K562 (cell line): ENCODE measurements around the gene PLD3. TPM values are rescaled to one million over a fixed set of nuclear protein-coding genes. Genes with fewer than 3 reads are reported as not detected.

Experiments used
- ATAC-seq: fragments of 200-7000 bp; cut with Tn5 transposase; 3 replicates; pipeline ENCODE4 v1.9.1; 2020; ENCODE audit warnings: moderate library complexity
- BruUV-seq: library from RNA; stranded (reverse); fragments of 400-500 nt; replicated peaks from 2 replicates; lab custom pipeline; 2021; lab: Mats Ljungman, UMichigan
- CTCF ChIA-PET: fragments of 300-600 bp; formaldehyde crosslinking; extraction: SDS; loops from one replicate; lab custom pipeline; 2021; ENCODE audit warnings: low intra/inter-chr PET ratio; lab: Yijun Ruan, JAX
- POLR2A ChIA-PET: fragments of 300-600, 350-650 bp; sonication (Branson Sonifier 250); formaldehyde crosslinking; extraction: SDS; loops from one replicate; lab custom pipeline; 2021; ENCODE audit warnings: antibody characterized with exemption, inconsistent platforms; lab: Yijun Ruan, JAX
- DNase-seq, 4 experiments: peaks; one replicate each; pipeline versions ENCODE4 v3.0.0 to v3.0.0-alpha.2; 2011 to 2018; ENCODE audit warnings: low spot score in 3 of 4, mixed read lengths in 3 of 4; ENCODE audit errors: extremely low read depth in 1 of 4
- FAIRE-seq: peaks from 2 replicates; lab custom pipeline; 2011; peaks lifted over from hg19 to GRCh38; lab: Jason Lieb, UNC
- H2AFZ ChIP-seq: 2 replicates; pipeline ENCODE4 v1.6.0; 2011; ENCODE audit warnings: low read depth, low read length, control low read depth, inconsistent platforms
- H3K27ac ChIP-seq: fragments of 200-600 bp; 3 replicates; pipeline ENCODE4 v1.8.0; 2011; ENCODE audit warnings: low read depth, mild to moderate bottlenecking, control low read depth, inconsistent platforms, low read length, moderate library complexity, mixed read lengths; ENCODE audit errors: extremely low read depth
- H3K27me3 ChIP-seq, 2 experiments: fragments of 300-600 bp in 1 of 2; 2 replicates in 1 of 2; 3 replicates in 1 of 2; pipeline versions ENCODE4 v1.6.0 to v1.8.0; 2011; ENCODE audit warnings: inconsistent platforms in 2 of 2, low read length in 2 of 2, mild to moderate bottlenecking in 1 of 2, mixed read lengths in 1 of 2, moderate library complexity in 1 of 2; ENCODE audit not compliant: control insufficient read depth in 2 of 2, insufficient read depth in 2 of 2
- H3K36me3 ChIP-seq: fragments of 300-600 bp; 3 replicates; pipeline ENCODE4 v1.8.0; 2011; ENCODE audit warnings: mild to moderate bottlenecking, low read length, inconsistent platforms; ENCODE audit not compliant: control insufficient read depth, insufficient read depth
- H3K4me1 ChIP-seq, 2 experiments: fragments of 200-600 bp in 1 of 2; replicated peaks in 1 of 2; 2 replicates in 1 of 2; 3 replicates in 1 of 2; pipeline versions ENCODE4 v1.5.1 to v1.8.0; 2011; ENCODE audit warnings: inconsistent platforms in 2 of 2, low read length in 2 of 2, mild to moderate bottlenecking in 1 of 2, mixed read lengths in 1 of 2, moderate library complexity in 1 of 2; ENCODE audit not compliant: control insufficient read depth in 2 of 2, insufficient read depth in 2 of 2
- H3K4me2 ChIP-seq: 2 replicates; pipeline ENCODE4 v1.6.1; 2011; ENCODE audit warnings: low read length, control low read depth, inconsistent platforms, mixed read lengths; ENCODE audit not compliant: insufficient read depth
- H3K4me3 ChIP-seq: fragments of 200-600 bp; sonication (generic), shearing (Covaris generic); 2 replicates; pipeline ENCODE4 v1.5.1; 2016; ENCODE audit warnings: control low read depth, inconsistent platforms
- H3K79me2 ChIP-seq: fragments of 200-600 bp; 3 replicates; pipeline ENCODE4 v1.8.0; 2011; ENCODE audit warnings: low read length, inconsistent platforms; ENCODE audit not compliant: control insufficient read depth, insufficient read depth
- H3K9ac ChIP-seq, 2 experiments: 2 replicates each; pipeline versions ENCODE4 v1.6.0 to v1.6.1; 2011; ENCODE audit warnings: low read depth in 2 of 2, low read length in 2 of 2, control low read depth in 1 of 2, inconsistent platforms in 1 of 2, mild to moderate bottlenecking in 1 of 2, mixed read lengths in 1 of 2; ENCODE audit not compliant: insufficient read depth in 1 of 2
- H3K9me1 ChIP-seq: one replicate; pipeline ENCODE4 v1.6.0; 2011; ENCODE audit warnings: inconsistent platforms, mild to moderate bottlenecking, low read length, moderate library complexity; ENCODE audit not compliant: control insufficient read depth, insufficient read depth
- H3K9me3 ChIP-seq: replicated peaks from 2 replicates; pipeline ENCODE4 v1.5.1; 2011; ENCODE audit warnings: low read depth, low read length, inconsistent platforms; ENCODE audit not compliant: control insufficient read depth, insufficient read depth
- H4K20me1 ChIP-seq: replicated peaks from 2 replicates; pipeline ENCODE4 v1.6.1; 2011; ENCODE audit warnings: low read length, inconsistent platforms, mixed read lengths; ENCODE audit not compliant: control insufficient read depth, insufficient read depth
- COPS2 ChIP-seq: fragments of 450-650 bp; conservative IDR thresholded peaks from 2 replicates; pipeline ENCODE4 v1.6.1; 2016; ENCODE audit warnings: mild to moderate bottlenecking, moderate library complexity
- ELF4 ChIP-seq: fragments of 450-650 bp; formaldehyde crosslinking; IDR thresholded peaks from 2 replicates; pipeline ENCODE4 v1.4.0; 2022; ENCODE audit warnings: missing genetic modification characterization
- GTF2F1 ChIP-seq: IDR thresholded peaks from 2 replicates; pipeline ENCODE4 v1.6.1; 2011; ENCODE audit warnings: low read depth, low read length, improper control_type of control experiment
- HMGXB4 ChIP-seq: sonication (generic); formaldehyde crosslinking; IDR thresholded peaks from 2 replicates; pipeline ENCODE4 v1.8.1; 2023; ENCODE audit warnings: mild to moderate bottlenecking, missing genetic modification reagents
- KHSRP ChIP-seq: fragments of 450-650 bp; IDR thresholded peaks from 2 replicates; pipeline ENCODE4 v1.6.1; 2017
- MITF ChIP-seq: IDR thresholded peaks from 2 replicates; pipeline ENCODE4 v1.6.1; 2014; ENCODE audit warnings: antibody characterized with exemption
- NCOA2 ChIP-seq, 2 experiments: fragments of 450-650 bp; IDR thresholded peaks; 2 replicates each; pipeline ENCODE4 v1.6.1; 2018; ENCODE audit warnings: mild to moderate bottlenecking in 2 of 2, moderate library complexity in 1 of 2; ENCODE audit not compliant: partially characterized antibody in 2 of 2
- NFE2 ChIP-seq: IDR thresholded peaks from 2 replicates; pipeline ENCODE4 v1.6.1; 2014; ENCODE audit warnings: antibody characterized with exemption, low read depth
- WGBS: fragments of 100-300 bp; shearing (Covaris generic); methylation state at CpG from one replicate; pipeline ENCODE4 v1.1.6; 2016; ENCODE audit warnings: low coverage, mixed read lengths; ENCODE audit not compliant: insufficient coverage; ENCODE audit errors: missing lambda C conversion rate; 5-methylcytosine and 5-hydroxymethylcytosine counted together
- in situ Hi-C: fragments of 300-500 bp; cut with MboI; formaldehyde crosslinking; loops from 4 replicates; pipeline ENCODE4 v1.15.0; 2018; ENCODE audit warnings: inconsistent platforms, mixed read lengths
- intact Hi-C: fragments of 100-400 bp; cut with micrococcal nuclease; formaldehyde crosslinking; loops from 2 replicates; pipeline ENCODE4 v1.14.2; 2022
- polyA plus RNA-seq, 8 experiments: library from polyadenylated mRNA; depleted of rRNA in 4 of 8; stranded (reverse) in 5 of 8; unstranded in 3 of 8; fragments of >200 nt; fragmentation: Nextera tagmentation in 2 of 8; fragmentation: Illumina TruSeq in 1 of 8; extraction: Ambion mirVana in 2 of 8; extraction: Trizol in 1 of 8; gene quantifications; 2 replicates each; pipeline versions ENCODE4 v1.2.1 to v1.2.3, GENCODE V29; 2011 to 2014; ENCODE audit warnings: inconsistent platforms in 1 of 8, missing spikeins in 1 of 8
- total RNA-seq, 7 experiments: library from RNA; depleted of rRNA in 6 of 7; stranded (reverse); fragments of >200 nt in 6 of 7; fragmentation: Illumina TruSeq in 2 of 7; extraction: Trizol in 2 of 7; gene quantifications; 2 replicates each; pipeline versions ENCODE4 v1.2.1 to v1.2.3, GENCODE V29; 2011 to 2021; ENCODE audit warnings: low replicate concordance in 1 of 7

The PLD3 gene
- total and polyA plus RNA-seq, 9 of the 15 experiments (the other 6 are each of a cell fraction or from before 2014, with no cell fraction given), result 2.3 to 128 (median 72.7) TPM

GRCh38 chr19:40342644-40343311 lies 5.7 kb upstream of the PLD3 start (continued):
- TF ChIP-seq COPS2 (no peak), NCOA2 (IDR thresholded peaks at IDR 0.05; ENCODE audit: partially characterized antibody in 2 of 2) (no peak), KHSRP (no peak), ELF4 (CRISPR knock-in tag) (no peak), GTF2F1 (no peak)

- no peak for TF ChIP-seq MITF
- TF ChIP-seq NFE2, result peak; percentile 22; the same call in 1 of the 2 replicates
- no peak for TF ChIP-seq HMGXB4
- BruUV-seq, result no TSS peak
- no peak for DNase-seq
- Histone ChIP-seq H3K27ac (no peak overlapping the region), H3K79me2 (peaks cover 50% of the 10 kb centered on the region), H3K9ac (no peak overlapping the region), H3K9me3 (no peaks in the 10 kb centered on the region), H3K4me1 (peaks cover 7 to 10% of the 10 kb centered on the region in 2 experiments; a peak in 3 of 5 replicates), H3K9me1 (no peaks in the 10 kb centered on the region), H3K27me3 (no peaks in the 10 kb centered on the region), H3K4me2 (no peak overlapping the region), H4K20me1 (no peaks in the 10 kb centered on the region; the same call in 1 of the 2 replicates), H3K4me3 (no peak overlapping the region), H3K36me3 (peaks cover 36% of the 10 kb centered on the region; the same call in 2 of the 3 replicates), H2AFZ (no peak overlapping the region)
- in situ Hi-C loops (no loop called here), intact Hi-C loops (no loop called here)
- POLR2A ChIA-PET, result no interaction called here
- CTCF ChIA-PET, result no interaction called here
- 57% methylated on average over 7 of the region's 7 CpGs for WGBS
- no peak for FAIRE-seq
- no peak for ATAC-seq
Measured at GRCh38 chr19:40344422-40344821, 4.1 kb upstream of the PLD3 start.
